Gastrocnemius medialis (tissue), 4 donors: Measurements from ENCODE around the gene CHD6.

ENCODE experiments used
- POLR2A ChIP-seq, 2 donors: fragments of 450-650 bp; IDR thresholded peaks; one replicate each; pipeline ENCODE4 v1.6.1; 2017; ENCODE audit warnings: antibody characterized with exemption in 2 of 2, mild to moderate bottlenecking in 2 of 2, moderate library complexity in 2 of 2
- TF ChIP-seq, protein P1 (sequence below), 5 experiments: fragments of 450-650 bp in 3 of 5; fragments of 200-600 bp in 2 of 5; sonication (generic) in 2 of 5; IDR thresholded peaks in 4 of 5; conservative IDR thresholded peaks in 1 of 5; 1 replicate in 4 of 5; 2 replicates in 1 of 5; pipeline ENCODE4 v1.5.1; 2016 to 2019; ENCODE audit warnings: antibody characterized with exemption in 5 of 5, mild to moderate bottlenecking in 3 of 5, moderate library complexity in 3 of 5

DNA sequence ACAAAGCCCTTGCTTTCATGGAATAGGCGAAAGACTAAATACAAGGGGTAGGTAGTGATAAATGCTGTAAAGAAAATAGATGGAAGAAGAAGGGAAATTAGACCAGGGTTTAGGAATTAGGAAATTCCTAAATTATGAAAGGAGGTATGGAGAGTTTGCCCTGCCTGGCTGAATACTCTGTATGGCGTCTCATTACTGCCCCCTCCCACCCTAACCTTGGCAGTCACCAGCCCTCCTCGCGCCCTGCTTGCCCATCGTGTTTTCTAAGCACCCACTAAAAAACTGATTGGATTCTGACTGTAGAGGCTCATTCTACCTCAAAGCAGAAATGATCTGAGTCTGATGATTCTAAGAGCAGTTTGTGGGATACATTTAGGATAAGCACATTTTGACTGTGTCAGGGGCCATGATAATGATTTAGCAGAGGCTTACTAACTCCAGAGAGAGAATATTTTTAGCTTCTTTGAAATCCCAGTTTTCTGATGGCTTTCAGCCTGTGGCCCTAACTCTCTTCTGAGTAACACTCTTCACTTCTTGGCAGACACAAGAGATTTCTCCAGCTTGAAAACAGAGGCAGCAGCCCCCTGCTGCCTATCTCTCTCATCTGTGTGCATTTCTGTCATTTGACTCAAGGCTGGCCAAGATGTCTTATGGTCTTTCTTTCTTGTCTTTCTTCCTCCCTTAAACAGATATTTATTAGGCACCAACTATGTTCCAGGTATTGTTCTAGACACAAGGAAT, 1.4 kb upstream of the CHD6 start:
- TF ChIP-seq, protein P1, sequence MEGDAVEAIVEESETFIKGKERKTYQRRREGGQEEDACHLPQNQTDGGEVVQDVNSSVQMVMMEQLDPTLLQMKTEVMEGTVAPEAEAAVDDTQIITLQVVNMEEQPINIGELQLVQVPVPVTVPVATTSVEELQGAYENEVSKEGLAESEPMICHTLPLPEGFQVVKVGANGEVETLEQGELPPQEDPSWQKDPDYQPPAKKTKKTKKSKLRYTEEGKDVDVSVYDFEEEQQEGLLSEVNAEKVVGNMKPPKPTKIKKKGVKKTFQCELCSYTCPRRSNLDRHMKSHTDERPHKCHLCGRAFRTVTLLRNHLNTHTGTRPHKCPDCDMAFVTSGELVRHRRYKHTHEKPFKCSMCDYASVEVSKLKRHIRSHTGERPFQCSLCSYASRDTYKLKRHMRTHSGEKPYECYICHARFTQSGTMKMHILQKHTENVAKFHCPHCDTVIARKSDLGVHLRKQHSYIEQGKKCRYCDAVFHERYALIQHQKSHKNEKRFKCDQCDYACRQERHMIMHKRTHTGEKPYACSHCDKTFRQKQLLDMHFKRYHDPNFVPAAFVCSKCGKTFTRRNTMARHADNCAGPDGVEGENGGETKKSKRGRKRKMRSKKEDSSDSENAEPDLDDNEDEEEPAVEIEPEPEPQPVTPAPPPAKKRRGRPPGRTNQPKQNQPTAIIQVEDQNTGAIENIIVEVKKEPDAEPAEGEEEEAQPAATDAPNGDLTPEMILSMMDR (IDR thresholded peaks at IDR 0.05 in 4 of 5, conservative IDR thresholded peaks at IDR 0.05 in 1 of 5) = no peak
- no peak for TF ChIP-seq POLR2A (IDR thresholded peaks at IDR 0.05)
